ENCODE results near the gene PTPRC. TPM values are rescaled to one million over a fixed set of nuclear protein-coding genes. Genes with fewer than 3 reads are reported as not detected.

The PTPRC gene
- polyA plus RNA-seq (2011; rRNA removed) (not detected in 2 replicates), polyA plus RNA-seq (2017; fragmentation: RNase III; extraction: RNeasy Plus Mini Kit Qiagen cat#74134 plus additional on column Dnase treatment) (not detected in 3 replicates), polyA minus RNA-seq (2011; rRNA and poly(A)+ RNA removed) (not detected in 2 replicates)
- not detected in 2 replicates for polyA plus RNA-seq (2012; cell fraction: cytosol; rRNA removed)
- not detected in 2 replicates for polyA plus RNA-seq (2012; cell fraction: nucleus; rRNA removed)

GRCh38 chr1:198638894-198639635 is at the start of gene PTPRC:
Gene PTPRC, plus strand, starts transcription at chr1:198639040. Its CDS starts 229 bp downstream, at chr1:198639269.
- ChIA-PET CTCF (no interaction called here), POLR2A (no interaction called here)
- no peak within 1 kb of the TSS for H3K4me2 ChIP-seq
- TF ChIP-seq POLR2AphosphoS2 (conservative IDR thresholded peaks at IDR 0.05; ENCODE audit: low read length) (no peak), TP53 (CRISPR knock-in tag; IDR thresholded peaks at IDR 0.05) (no peak), PBX3 (IDR thresholded peaks at IDR 0.05) (no peak), FOXS1 (CRISPR knock-in tag; IDR thresholded peaks at IDR 0.05) (no peak), HOXB13 (CRISPR knock-in tag; IDR thresholded peaks at IDR 0.05; ENCODE audit: low read depth) (no peak), CEBPB (IDR thresholded peaks at IDR 0.05) (no peak), BCL3 (IDR thresholded peaks at IDR 0.05) (no peak), TFCP2L1 (CRISPR knock-in tag; IDR thresholded peaks at IDR 0.05) (no peak), RCOR1 (IDR thresholded peaks at IDR 0.05; ENCODE audit: low read depth, low read length) (no peak), HOXB5 (CRISPR knock-in tag; IDR thresholded peaks at IDR 0.05) (no peak)
- no peak for ATAC-seq
- no peak for DNase-seq (ENCODE audit: low read depth in 1 of 2, low spot score in 1 of 2)
- no peaks in the 10 kb centered on the region for H3K4me1 ChIP-seq
- H3K4me3 ChIP-seq: no peak within 1 kb of the TSS
- no peaks in the 10 kb centered on the region; the same call in 2 of the 3 replicates for H3K9me3 ChIP-seq
- no peak within 1 kb of the TSS for H3K27ac ChIP-seq
- no peak for FAIRE-seq
- 52% methylated on average over 6 of the region's 6 CpGs for WGBS (ENCODE audit: missing lambda C conversion rate)

GRCh38 chr1:198590454-198590853 is 48.4 kb upstream of the PTPRC start:
- no peak overlapping the region for H3K4me2 ChIP-seq
- TF ChIP-seq JUN (IDR thresholded peaks at IDR 0.05): no peak
- no peak for TF ChIP-seq TP53 (CRISPR knock-in tag; IDR thresholded peaks at IDR 0.05)
- TF ChIP-seq CBX8 (IDR thresholded peaks at IDR 0.05): no peak
- no peak for TF ChIP-seq EHMT2 (IDR thresholded peaks at IDR 0.05; ENCODE audit: low read depth)
- no peak for TF ChIP-seq REST (IDR thresholded peaks at IDR 0.05)
- no peak for TF ChIP-seq CHD4 (IDR thresholded peaks at IDR 0.05; ENCODE audit: borderline replicate concordance)
- no peak for TF ChIP-seq ZFP36 (IDR thresholded peaks at IDR 0.05; ENCODE audit: borderline replicate concordance, partially characterized antibody)
- TF ChIP-seq KDM5A (IDR thresholded peaks at IDR 0.05): no peak
- no peak for TF ChIP-seq CTCF (IDR thresholded peaks at IDR 0.05)
- no peak for TF ChIP-seq ZNF302 (CRISPR knock-in tag; IDR thresholded peaks at IDR 0.05)
- no peak for TF ChIP-seq HDAC2 (IDR thresholded peaks at IDR 0.05)
- no peak for ATAC-seq
- H3K9me3 ChIP-seq: no peaks in the 10 kb centered on the region
- no peak overlapping the region for H3K4me3 ChIP-seq
- H3K27ac ChIP-seq: no peak overlapping the region
- CTCF ChIA-PET: no interaction called here
- no peaks in the 10 kb centered on the region for H3K4me1 ChIP-seq
- no peak for FAIRE-seq
- DNase-seq (ENCODE audit: low read depth in 1 of 2, low spot score in 1 of 2): no peak
- POLR2A ChIA-PET: no interaction called here
